HL-60 (cell line): Measurements from ENCODE around the gene MYO7A.

Source experiments
- DNase-seq, 2 experiments: peaks; one replicate each; pipeline ENCODE4 v3.0.0-alpha.2; 2010 to 2020; ENCODE audit warnings: low read depth in 1 of 2, low spot score in 1 of 2
- H3K27ac ChIP-seq: fragments of 250-450 bp; sonication (Bioruptor Pico); replicated peaks from 2 replicates; pipeline ENCODE4 v1.5.1; 2020; ENCODE audit warnings: mild to moderate bottlenecking, moderate library complexity
- H3K27me3 ChIP-seq: fragments of 250-450 bp; sonication (Bioruptor Pico); 2 replicates; pipeline ENCODE4 v1.5.1; 2021; ENCODE audit warnings: mild to moderate bottlenecking, moderate library complexity; ENCODE audit not compliant: insufficient read depth, poor library complexity, severe bottlenecking
- H3K4me3 ChIP-seq: replicated peaks from 2 replicates; pipeline ENCODE4 v1.5.1; 2011; ENCODE audit warnings: mild to moderate bottlenecking, control low read depth, low read length; ENCODE audit not compliant: insufficient read depth
- CTCF ChIP-seq: IDR thresholded peaks from one replicate; pipeline ENCODE4 v1.5.1; 2011; ENCODE audit warnings: low read length, control low read depth, inconsistent platforms; ENCODE audit not compliant: insufficient read depth
- GABPA ChIP-seq: IDR thresholded peaks from 2 replicates; pipeline ENCODE4 v1.6.1; 2012; ENCODE audit warnings: low read depth
- POLR2AphosphoS5 ChIP-seq: IDR thresholded peaks from 2 replicates; pipeline ENCODE4 v1.6.1; 2012; ENCODE audit warnings: low read depth
- REST ChIP-seq: IDR thresholded peaks from 2 replicates; pipeline ENCODE4 v1.6.1; 2012; ENCODE audit warnings: low read depth; ENCODE audit not compliant: insufficient replicate concordance
- SPI1 ChIP-seq: IDR thresholded peaks from 2 replicates; pipeline ENCODE4 v1.6.1; 2012; ENCODE audit warnings: low read depth, mild to moderate bottlenecking, borderline replicate concordance

The MYO7A gene

GRCh38 chr11:77106321-77106720 is 21.7 kb upstream of the MYO7A start:
- DNase-seq: peak in 1 of 2 experiments; percentile 75
- H3K27ac ChIP-seq: no peak overlapping the region

GRCh38 chr11:77106759-77107158 is 21.3 kb upstream of the MYO7A start:
- H3K27me3 ChIP-seq: no peaks in the 10 kb centered on the region
- DNase-seq: no peak
- TF ChIP-seq CTCF (no peak), POLR2AphosphoS5 (no peak), SPI1 (no peak)
- H3K27ac ChIP-seq: no peak overlapping the region
- H3K4me3 ChIP-seq: no peak overlapping the region

More at GRCh38 chr11:77106321-77106720, 21.7 kb upstream of the MYO7A start:
- Histone ChIP-seq H3K27me3 (no peaks in the 10 kb centered on the region), H3K4me3 (no peak overlapping the region)
- TF ChIP-seq REST (no peak), CTCF (no peak), SPI1 (no peak; the same call in 1 of the 2 replicates), GABPA (no peak), POLR2AphosphoS5 (no peak)

GRCh38 chr11:77107950-77108349 is 20.1 kb upstream of the MYO7A start:
- no peak for DNase-seq
- TF ChIP-seq SPI1 (no peak), CTCF (no peak), GABPA (no peak), POLR2AphosphoS5 (no peak)
- Histone ChIP-seq H3K27me3 (no peaks in the 10 kb centered on the region), H3K27ac (no peak overlapping the region), H3K4me3 (no peak overlapping the region)

GRCh38 chr11:77108436-77108835 is 19.6 kb upstream of the MYO7A start:
- H3K4me3 ChIP-seq: no peak overlapping the region
- no peak for DNase-seq
- TF ChIP-seq REST (no peak), GABPA (no peak), POLR2AphosphoS5 (no peak), SPI1 (no peak), CTCF (no peak)
- H3K27me3 ChIP-seq: no peaks in the 10 kb centered on the region
- H3K27ac ChIP-seq: no peak overlapping the region
